ENCODE measurements around the gene CACNG5. TPM values are rescaled to one million over a fixed set of nuclear protein-coding genes. Genes with fewer than 3 reads are reported as not detected.

The CACNG5 gene
- total RNA-seq, 2 donors from 2014 or later, result not detected

DNA sequence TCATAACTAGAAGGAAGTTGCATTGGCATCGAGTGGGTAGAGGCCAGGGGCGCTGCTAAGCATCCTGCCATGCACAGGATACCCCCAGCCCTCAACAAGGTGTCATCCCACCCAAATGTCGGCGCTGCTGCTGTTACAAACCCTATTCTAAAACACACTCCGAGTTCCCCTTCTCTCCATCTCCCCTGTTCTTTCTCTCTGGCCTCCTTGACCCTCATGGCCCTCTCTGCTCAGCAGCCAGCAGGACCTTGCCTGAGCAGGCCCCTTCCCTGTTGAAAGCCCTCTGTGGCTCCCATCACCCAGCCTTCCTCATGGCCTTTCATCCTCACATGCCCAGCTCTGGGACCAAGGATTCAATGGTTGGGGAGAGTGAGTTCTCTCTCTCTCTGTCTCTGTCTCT is 22.3 kb upstream of the CACNG5 start:
- no peak for DNase-seq (ENCODE audit: low spot score)
- TF ChIP-seq CTCF (IDR thresholded peaks at IDR 0.05), result no peak
- H3K27ac ChIP-seq, result no peak overlapping the region

GRCh38 chr17:66813296-66813695 is 21.6 kb upstream of the CACNG5 start:
- DNase-seq (ENCODE audit: low spot score), result no peak
- H3K27ac ChIP-seq, result no peak overlapping the region
- H3K9me3 ChIP-seq, result no peaks in the 10 kb centered on the region
- no peaks in the 10 kb centered on the region for H3K4me1 ChIP-seq
- H3K4me3 ChIP-seq, result no peak overlapping the region
- no peaks in the 10 kb centered on the region for H3K27me3 ChIP-seq
- no peaks in the 10 kb centered on the region for H3K36me3 ChIP-seq
- TF ChIP-seq CTCF (IDR thresholded peaks at IDR 0.05), result no peak

More for the DNA sequence above, 22.3 kb upstream of the CACNG5 start:
- Histone ChIP-seq H3K9me3 (no peaks in the 10 kb centered on the region), H3K27me3 (no peaks in the 10 kb centered on the region), H3K4me1 (no peaks in the 10 kb centered on the region), H3K4me3 (no peak overlapping the region), H3K36me3 (no peaks in the 10 kb centered on the region)

GRCh38 chr17:66814026-66814425 is 20.9 kb upstream of the CACNG5 start:
- Histone ChIP-seq H3K27me3 (no peaks in the 10 kb centered on the region), H3K4me1 (no peaks in the 10 kb centered on the region), H3K27ac (no peak overlapping the region), H3K9me3 (no peaks in the 10 kb centered on the region), H3K4me3 (no peak overlapping the region), H3K36me3 (no peaks in the 10 kb centered on the region)
- no peak for TF ChIP-seq CTCF (IDR thresholded peaks at IDR 0.05)
- no peak for DNase-seq (ENCODE audit: low spot score)

GRCh38 chr17:66814570-66814969 is 20.3 kb upstream of the CACNG5 start:
- Histone ChIP-seq H3K36me3 (no peaks in the 10 kb centered on the region), H3K27me3 (no peaks in the 10 kb centered on the region), H3K27ac (no peak overlapping the region), H3K9me3 (no peaks in the 10 kb centered on the region), H3K4me3 (no peak overlapping the region), H3K4me1 (no peaks in the 10 kb centered on the region)
- no peak for DNase-seq (ENCODE audit: low spot score)
- no peak for TF ChIP-seq CTCF (IDR thresholded peaks at IDR 0.05)

DNA sequence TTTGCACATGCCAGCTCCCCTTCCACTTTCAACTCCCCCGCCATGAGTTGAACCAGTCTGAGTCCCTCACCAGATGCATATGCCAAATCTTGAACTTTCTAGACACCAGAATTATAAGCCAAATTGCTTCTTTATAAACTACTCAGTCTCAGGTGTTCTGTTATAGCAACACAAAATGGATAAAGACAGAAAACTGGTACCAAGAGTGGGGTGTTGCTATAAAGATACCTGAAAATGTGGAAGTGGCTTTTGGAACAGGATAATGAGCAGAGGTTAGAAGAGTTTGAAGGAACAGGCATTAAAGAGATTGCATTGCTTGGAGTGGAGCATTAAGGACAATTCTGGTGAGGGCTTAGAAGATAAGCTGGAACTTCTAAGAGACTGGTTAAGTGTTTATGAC is 17.2 kb upstream of the CACNG5 start:
- no peak overlapping the region for H3K4me3 ChIP-seq

More for the DNA sequence above, 17.2 kb upstream of the CACNG5 start:
- no peak for TF ChIP-seq CTCF (IDR thresholded peaks at IDR 0.05)
- H3K4me1 ChIP-seq, result no peaks in the 10 kb centered on the region
- H3K27ac ChIP-seq, result no peak overlapping the region
- H3K9me3 ChIP-seq, result no peaks in the 10 kb centered on the region
- no peaks in the 10 kb centered on the region for H3K36me3 ChIP-seq
- no peaks in the 10 kb centered on the region for H3K27me3 ChIP-seq
- DNase-seq (ENCODE audit: low spot score), result no peak

Data from right atrium auricular region (tissue), 2 donors.